NK-92 (cell line): ENCODE results near the gene EXOG.

ENCODE experiments used
- DNase-seq: peaks from one replicate; lab custom pipeline; 2025; ENCODE audit not compliant: unreplicated experiment; lab: John Stamatoyannopoulos, UW

Gene EXOG

GRCh38 chr3:38496131-38496910 lies at the start of gene EXOG:
Gene EXOG, plus strand, starts transcription at chr3:38496340. Its CDS starts 28 bp downstream, at chr3:38496368.
- peak; percentile 43 for DNase-seq

- DNase-seq: no peak
Measured at GRCh38 chr3:38446812-38447211, 49.3 kb upstream of the EXOG start.

GRCh38 chr3:38450853-38451252 lies 45.3 kb upstream of the EXOG start:
- no peak for DNase-seq

- no peak for DNase-seq
Measured at GRCh38 chr3:38453075-38453912, 42.8 kb upstream of the EXOG start, which contains the start of gene ACVR2B. Gene ACVR2B, plus strand, starts transcription at chr3:38453890. Its CDS starts 433 bp downstream, at chr3:38454323.

GRCh38 chr3:38453913-38454177 lies 42.3 kb upstream of the EXOG start:
- DNase-seq: no peak

GRCh38 chr3:38454178-38454883 lies 41.8 kb upstream of the EXOG start:
- DNase-seq: no peak

- no peak for DNase-seq
Measured at GRCh38 chr3:38454884-38455638, 41.1 kb upstream of the EXOG start.

GRCh38 chr3:38455639-38456430 lies 40.3 kb upstream of the EXOG start:
- no peak for DNase-seq

GRCh38 chr3:38457111-38458003 lies 38.8 kb upstream of the EXOG start:
- DNase-seq: no peak

GRCh38 chr3:38458796-38459498 lies 37.2 kb upstream of the EXOG start:
- no peak for DNase-seq

GRCh38 chr3:38459499-38460048 lies 36.6 kb upstream of the EXOG start:
- no peak for DNase-seq

- no peak for DNase-seq
Measured at GRCh38 chr3:38460377-38461270, 35.5 kb upstream of the EXOG start.

- no peak for DNase-seq
Measured at GRCh38 chr3:38465588-38466154, 30.5 kb upstream of the EXOG start.

- DNase-seq: no peak
Measured at GRCh38 chr3:38468765-38469164, 27.4 kb upstream of the EXOG start.

- DNase-seq: no peak
Measured at GRCh38 chr3:38469852-38470251, 26.3 kb upstream of the EXOG start.

- no peak for DNase-seq
Measured at GRCh38 chr3:38471260-38471857, 24.8 kb upstream of the EXOG start.

- DNase-seq: no peak
Measured at GRCh38 chr3:38472342-38472741, 23.8 kb upstream of the EXOG start.
